GM18858 (cell line): ENCODE data around the gene PRKCH.

ENCODE experiments used
- ATAC-seq: cut with Tn5 transposase; IDR thresholded peaks from one replicate; pipeline ENCODE4 v1.9.1; 2021; ENCODE audit not compliant: unreplicated experiment

Gene PRKCH

GRCh38 chr14:61360796-61361525 lies 39.6 kb downstream of the PRKCH start:
- ATAC-seq, result no peak

GRCh38 chr14:61362072-61362750 lies 40.8 kb downstream of the PRKCH start:
- ATAC-seq, result no peak

DNA sequence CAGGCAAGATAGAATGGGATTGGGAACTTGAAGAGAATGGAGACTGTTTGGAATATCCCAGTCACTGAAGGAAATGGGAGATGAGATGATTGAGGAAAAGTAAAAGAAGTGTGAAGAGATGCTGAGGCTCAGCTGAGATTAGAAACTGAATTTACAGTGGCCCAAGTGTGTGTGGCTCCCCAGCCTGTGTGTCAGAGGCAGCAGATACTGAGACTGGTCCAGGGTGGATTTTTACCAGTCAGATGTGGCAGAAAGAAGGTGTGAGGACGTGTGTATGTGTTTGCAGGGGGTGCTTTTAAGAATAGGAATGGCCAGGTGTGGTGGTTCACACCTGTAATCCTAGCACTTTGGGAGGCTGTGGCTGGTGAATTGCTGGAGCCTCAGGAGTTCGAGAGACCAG lies 42.9 kb downstream of the PRKCH start:
- no peak for ATAC-seq

DNA sequence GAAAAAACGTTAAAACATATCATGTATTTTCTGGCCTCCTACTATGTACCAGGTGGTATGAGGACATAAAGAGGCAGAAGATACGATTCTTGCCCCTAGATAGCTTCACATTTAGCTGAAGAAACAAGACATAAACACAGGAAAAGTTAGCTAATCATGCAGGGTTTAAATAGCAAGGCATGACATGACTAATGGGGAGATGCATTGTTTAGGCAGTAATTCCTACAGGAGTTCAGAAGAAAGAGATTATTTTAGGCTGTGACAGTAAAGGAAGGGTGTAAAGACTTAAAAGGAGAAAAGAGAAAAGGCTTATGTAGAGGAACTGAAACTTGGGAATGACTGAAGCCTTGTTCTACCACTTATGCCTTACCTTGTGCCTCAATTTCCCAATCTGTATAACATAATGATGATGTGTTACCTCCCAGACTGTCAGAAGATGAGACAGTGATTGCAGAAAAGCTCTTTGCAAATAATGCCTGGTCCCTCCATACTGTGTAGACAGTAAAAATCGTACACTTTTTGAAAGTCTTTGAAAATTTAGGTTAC lies 44.4 kb downstream of the PRKCH start:
- no peak for ATAC-seq

GRCh38 chr14:61368114-61368710 lies 46.8 kb downstream of the PRKCH start:
- no peak for ATAC-seq

DNA sequence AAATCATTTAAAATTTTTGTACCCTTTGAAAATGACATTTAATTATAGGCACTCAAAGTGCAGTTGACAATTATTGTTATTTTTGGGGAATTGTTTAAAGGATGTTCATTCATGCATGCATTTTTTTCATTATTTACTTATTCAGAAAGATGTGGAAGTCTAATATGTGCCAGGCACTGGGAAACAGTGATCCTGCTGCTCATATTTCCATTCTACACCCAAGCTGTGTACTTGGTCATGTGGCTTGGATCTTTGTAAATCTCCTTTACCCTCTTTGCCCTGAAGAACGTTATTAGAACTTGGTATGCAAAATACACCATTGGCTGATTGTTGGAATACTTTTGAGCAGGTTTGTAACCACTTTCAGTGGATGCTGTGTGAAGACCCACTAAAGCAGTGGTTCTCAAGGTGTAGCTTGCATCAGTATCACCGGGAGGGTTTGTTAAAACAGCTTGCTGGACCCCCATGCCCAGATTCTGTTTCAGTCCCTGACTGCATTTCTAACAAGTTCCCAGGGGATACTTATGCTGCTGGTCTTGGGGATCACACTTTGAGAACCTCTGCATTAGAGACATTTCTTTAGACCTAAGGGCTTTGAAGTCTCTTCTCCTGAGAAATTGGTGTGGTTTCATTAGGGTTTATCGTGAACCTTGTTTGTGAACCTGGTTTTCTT lies 47.5 kb downstream of the PRKCH start:
- no peak for ATAC-seq

DNA sequence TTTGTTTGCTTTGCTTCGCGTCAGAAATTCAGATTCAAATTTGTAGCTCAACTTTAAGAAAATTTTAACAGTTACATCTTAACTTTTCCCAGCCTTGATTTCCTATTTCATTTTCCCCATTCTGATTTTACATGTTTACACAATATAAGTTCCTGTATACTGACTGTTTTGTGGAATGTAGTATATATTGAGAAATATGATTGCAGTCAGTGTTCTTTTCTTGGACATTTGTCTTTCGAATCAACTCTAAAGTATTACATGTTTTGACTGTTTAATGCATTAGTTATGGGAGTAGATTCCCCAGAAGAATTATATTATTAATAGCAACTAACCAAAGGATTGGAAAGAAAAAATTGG lies 48.1 kb downstream of the PRKCH start:
- ATAC-seq, result no peak

DNA sequence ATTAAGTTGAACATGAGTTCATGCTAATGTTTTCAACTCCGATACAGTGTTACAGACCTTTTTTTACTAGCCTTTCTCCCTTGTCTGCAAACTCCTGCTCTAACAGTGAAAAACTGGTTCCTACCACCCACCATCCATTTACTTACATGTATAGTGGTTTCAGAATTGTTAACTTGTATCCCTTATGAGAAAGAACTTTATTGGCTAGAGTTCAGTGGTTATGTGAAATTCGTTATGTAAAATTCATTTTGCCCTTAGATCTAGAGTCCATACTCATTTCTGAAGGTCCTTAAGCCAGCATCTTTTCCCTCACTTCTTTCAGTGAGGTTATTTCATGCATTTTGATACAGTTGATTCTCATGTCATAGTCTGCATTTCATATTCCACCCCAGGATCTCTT lies 51.0 kb downstream of the PRKCH start:
- no peak for ATAC-seq

GRCh38 chr14:61372842-61373555 lies 51.6 kb downstream of the PRKCH start:
- ATAC-seq, result no peak

DNA sequence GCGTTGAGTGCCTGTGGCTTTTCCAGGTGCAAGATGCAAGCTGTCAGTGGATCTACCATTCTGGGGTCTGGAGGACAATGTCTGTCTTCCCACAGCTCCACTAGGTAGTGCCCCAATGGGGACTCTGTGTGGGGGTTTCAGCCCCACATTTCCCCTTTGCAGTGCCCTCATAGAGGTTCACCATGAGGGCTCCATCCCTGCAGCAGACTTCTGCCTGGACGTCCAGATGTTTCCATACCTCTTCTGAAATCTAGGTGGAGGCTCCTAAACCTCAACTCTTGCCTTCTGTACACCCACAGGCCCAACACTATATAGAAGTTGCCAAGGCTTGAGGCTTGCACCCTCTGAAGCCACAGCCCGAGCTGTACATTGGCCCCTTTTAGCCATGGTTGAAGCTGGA lies 52.9 kb downstream of the PRKCH start:
- no peak for ATAC-seq

DNA sequence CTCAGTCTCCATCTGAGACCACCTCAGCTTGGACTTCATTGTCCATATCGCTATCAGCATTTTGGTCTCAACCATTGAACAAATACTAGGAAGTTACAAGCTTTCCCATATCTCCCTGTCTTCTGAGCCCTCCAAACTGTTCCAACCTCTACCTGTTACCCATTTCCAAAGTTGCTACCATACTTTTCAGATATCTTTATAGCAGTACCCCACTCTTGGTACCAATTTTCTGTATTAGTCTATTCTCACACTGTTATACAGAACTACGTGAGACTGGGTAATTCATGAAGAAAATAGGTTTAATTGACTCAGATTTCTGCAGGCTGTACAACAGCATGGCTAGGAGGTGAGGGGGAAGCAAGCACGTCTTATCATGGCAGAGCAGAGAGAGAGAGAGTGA lies 53.8 kb downstream of the PRKCH start:
- no peak for ATAC-seq

- no peak for ATAC-seq
These were observed 54.9 kb downstream of the PRKCH start for GRCh38 chr14:61376314-61376713.

GRCh38 chr14:61377749-61378148 lies 56.4 kb downstream of the PRKCH start:
- ATAC-seq, result no peak

GRCh38 chr14:61379639-61380184 lies 58.3 kb downstream of the PRKCH start:
- no peak for ATAC-seq

GRCh38 chr14:61380984-61381383 lies 59.6 kb downstream of the PRKCH start:
- ATAC-seq, result no peak

DNA sequence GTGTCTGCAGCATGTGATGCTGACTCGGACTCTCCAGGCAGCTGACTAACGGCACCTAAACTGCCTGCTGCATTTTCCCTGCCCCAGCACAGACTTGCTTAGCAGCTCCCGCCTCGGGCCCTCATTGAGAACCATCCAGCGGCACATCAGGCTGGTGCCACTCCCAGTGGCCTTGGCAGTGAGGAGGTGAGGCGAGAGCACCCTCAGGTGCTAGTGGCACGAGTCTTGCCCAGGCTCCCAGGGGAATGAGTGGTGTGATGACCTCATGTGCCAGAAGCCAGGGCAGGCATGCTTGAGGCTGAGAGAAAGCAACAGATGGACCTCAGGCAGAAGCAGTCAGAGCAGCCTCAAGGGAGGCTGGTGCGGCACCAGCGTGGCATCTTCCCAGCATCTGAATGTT lies 60.2 kb downstream of the PRKCH start:
- ATAC-seq, result no peak

DNA sequence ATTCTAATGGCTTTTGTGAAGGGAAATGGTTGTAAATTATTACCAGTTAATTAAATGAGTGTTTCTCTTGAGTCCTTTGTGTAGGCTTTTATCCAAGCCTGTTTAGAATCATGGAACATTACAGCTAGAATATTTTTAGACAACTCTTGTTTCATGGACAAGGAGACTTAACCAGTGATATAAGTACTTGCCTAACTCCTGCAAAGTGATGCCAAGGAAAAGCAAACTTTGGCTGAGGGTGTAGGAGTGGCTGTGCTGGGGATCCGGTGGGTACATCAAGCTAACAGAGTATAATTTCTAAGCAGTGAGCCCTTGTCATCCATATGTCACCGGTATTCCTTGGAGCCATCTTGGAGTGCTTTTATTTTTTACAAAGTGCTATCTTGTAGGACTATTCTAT lies 61.5 kb downstream of the PRKCH start:
- no peak for ATAC-seq

- ATAC-seq, result no peak
These were observed 63.8 kb downstream of the PRKCH start for GRCh38 chr14:61385002-61385685.

GRCh38 chr14:61386173-61386772 lies 64.9 kb downstream of the PRKCH start:
- ATAC-seq, result no peak

DNA sequence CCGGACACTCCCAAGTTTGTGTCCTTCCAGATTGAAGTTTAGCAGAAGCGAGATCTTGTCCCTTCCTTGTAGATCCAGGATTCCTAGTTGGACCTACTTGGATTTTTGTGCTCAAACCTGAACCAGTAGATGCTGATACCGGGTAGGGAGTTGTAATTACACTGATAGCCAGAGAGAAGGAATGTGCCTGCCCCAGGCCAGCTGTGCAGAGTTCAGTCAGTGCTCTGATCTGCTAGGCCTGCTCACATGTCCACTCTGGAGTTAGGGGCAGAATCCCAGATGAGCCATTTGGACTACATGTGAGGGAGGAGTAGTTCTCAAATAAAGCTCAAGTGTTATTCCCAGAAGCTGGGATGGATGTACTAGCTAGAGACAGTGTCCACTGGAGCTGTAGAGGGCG lies 65.7 kb downstream of the PRKCH start:
- no peak for ATAC-seq
